ENCODE measurements around the gene PFKFB3. TPM values are rescaled to one million over a fixed set of nuclear protein-coding genes. Genes with fewer than 3 reads are reported as not detected.

Gene PFKFB3
- total and polyA plus RNA-seq, 2 of the 13 experiments (the other 11 are each of a cell fraction or from before 2014, with no cell fraction given), result 1.2 to 13.3 TPM

- TF ChIP-seq ZBTB46 (CRISPR knock-in tag; IDR thresholded peaks at IDR 0.05; ENCODE audit: borderline replicate concordance) (no peak), ZNF441 (CRISPR knock-in tag; IDR thresholded peaks at IDR 0.05; ENCODE audit: borderline replicate concordance) (no peak), HNRNPUL1 (IDR thresholded peaks at IDR 0.05; ENCODE audit: low read depth, low read length) (no peak), FLYWCH1 (CRISPR knock-in tag; IDR thresholded peaks at IDR 0.05) (no peak), RBFOX2 (IDR thresholded peaks at IDR 0.05; ENCODE audit: low read depth, low read length) (no peak), HNF4A (CRISPR knock-in tag; IDR thresholded peaks at IDR 0.05) (no peak), NFE2L2 (IDR thresholded peaks at IDR 0.05; ENCODE audit: low read length) (no peak), RXRB (CRISPR knock-in tag; IDR thresholded peaks at IDR 0.05; ENCODE audit: borderline replicate concordance) (peak; percentile 69), ZBTB49 (CRISPR knock-in tag; IDR thresholded peaks at IDR 0.05; ENCODE audit: borderline replicate concordance) (no peak), ELF4 (CRISPR knock-in tag; IDR thresholded peaks at IDR 0.05; ENCODE audit: borderline replicate concordance) (no peak), ZNF839 (CRISPR knock-in tag; IDR thresholded peaks at IDR 0.05; ENCODE audit: borderline replicate concordance) (no peak), RARA (CRISPR knock-in tag; IDR thresholded peaks at IDR 0.05) (peak; percentile 95)
- TF ChIP-seq, protein P1, sequence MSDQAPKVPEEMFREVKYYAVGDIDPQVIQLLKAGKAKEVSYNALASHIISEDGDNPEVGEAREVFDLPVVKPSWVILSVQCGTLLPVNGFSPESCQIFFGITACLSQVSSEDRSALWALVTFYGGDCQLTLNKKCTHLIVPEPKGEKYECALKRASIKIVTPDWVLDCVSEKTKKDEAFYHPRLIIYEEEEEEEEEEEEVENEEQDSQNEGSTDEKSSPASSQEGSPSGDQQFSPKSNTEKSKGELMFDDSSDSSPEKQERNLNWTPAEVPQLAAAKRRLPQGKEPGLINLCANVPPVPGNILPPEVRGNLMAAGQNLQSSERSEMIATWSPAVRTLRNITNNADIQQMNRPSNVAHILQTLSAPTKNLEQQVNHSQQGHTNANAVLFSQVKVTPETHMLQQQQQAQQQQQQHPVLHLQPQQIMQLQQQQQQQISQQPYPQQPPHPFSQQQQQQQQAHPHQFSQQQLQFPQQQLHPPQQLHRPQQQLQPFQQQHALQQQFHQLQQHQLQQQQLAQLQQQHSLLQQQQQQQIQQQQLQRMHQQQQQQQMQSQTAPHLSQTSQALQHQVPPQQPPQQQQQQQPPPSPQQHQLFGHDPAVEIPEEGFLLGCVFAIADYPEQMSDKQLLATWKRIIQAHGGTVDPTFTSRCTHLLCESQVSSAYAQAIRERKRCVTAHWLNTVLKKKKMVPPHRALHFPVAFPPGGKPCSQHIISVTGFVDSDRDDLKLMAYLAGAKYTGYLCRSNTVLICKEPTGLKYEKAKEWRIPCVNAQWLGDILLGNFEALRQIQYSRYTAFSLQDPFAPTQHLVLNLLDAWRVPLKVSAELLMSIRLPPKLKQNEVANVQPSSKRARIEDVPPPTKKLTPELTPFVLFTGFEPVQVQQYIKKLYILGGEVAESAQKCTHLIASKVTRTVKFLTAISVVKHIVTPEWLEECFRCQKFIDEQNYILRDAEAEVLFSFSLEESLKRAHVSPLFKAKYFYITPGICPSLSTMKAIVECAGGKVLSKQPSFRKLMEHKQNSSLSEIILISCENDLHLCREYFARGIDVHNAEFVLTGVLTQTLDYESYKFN (CRISPR knock-in tag; conservative IDR thresholded peaks at IDR 0.05), result peak; percentile 42
- TF ChIP-seq, protein P2, sequence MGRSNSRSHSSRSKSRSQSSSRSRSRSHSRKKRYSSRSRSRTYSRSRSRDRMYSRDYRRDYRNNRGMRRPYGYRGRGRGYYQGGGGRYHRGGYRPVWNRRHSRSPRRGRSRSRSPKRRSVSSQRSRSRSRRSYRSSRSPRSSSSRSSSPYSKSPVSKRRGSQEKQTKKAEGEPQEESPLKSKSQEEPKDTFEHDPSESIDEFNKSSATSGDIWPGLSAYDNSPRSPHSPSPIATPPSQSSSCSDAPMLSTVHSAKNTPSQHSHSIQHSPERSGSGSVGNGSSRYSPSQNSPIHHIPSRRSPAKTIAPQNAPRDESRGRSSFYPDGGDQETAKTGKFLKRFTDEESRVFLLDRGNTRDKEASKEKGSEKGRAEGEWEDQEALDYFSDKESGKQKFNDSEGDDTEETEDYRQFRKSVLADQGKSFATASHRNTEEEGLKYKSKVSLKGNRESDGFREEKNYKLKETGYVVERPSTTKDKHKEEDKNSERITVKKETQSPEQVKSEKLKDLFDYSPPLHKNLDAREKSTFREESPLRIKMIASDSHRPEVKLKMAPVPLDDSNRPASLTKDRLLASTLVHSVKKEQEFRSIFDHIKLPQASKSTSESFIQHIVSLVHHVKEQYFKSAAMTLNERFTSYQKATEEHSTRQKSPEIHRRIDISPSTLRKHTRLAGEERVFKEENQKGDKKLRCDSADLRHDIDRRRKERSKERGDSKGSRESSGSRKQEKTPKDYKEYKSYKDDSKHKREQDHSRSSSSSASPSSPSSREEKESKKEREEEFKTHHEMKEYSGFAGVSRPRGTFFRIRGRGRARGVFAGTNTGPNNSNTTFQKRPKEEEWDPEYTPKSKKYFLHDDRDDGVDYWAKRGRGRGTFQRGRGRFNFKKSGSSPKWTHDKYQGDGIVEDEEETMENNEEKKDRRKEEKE (IDR thresholded peaks at IDR 0.05), result no peak
- TF ChIP-seq, protein P3, sequence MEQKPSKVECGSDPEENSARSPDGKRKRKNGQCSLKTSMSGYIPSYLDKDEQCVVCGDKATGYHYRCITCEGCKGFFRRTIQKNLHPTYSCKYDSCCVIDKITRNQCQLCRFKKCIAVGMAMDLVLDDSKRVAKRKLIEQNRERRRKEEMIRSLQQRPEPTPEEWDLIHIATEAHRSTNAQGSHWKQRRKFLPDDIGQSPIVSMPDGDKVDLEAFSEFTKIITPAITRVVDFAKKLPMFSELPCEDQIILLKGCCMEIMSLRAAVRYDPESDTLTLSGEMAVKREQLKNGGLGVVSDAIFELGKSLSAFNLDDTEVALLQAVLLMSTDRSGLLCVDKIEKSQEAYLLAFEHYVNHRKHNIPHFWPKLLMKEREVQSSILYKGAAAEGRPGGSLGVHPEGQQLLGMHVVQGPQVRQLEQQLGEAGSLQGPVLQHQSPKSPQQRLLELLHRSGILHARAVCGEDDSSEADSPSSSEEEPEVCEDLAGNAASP (CRISPR knock-in tag; IDR thresholded peaks at IDR 0.05; ENCODE audit: borderline replicate concordance), result peak; percentile 76; the same call in 1 of the 2 replicates
- TF ChIP-seq, protein P4, sequence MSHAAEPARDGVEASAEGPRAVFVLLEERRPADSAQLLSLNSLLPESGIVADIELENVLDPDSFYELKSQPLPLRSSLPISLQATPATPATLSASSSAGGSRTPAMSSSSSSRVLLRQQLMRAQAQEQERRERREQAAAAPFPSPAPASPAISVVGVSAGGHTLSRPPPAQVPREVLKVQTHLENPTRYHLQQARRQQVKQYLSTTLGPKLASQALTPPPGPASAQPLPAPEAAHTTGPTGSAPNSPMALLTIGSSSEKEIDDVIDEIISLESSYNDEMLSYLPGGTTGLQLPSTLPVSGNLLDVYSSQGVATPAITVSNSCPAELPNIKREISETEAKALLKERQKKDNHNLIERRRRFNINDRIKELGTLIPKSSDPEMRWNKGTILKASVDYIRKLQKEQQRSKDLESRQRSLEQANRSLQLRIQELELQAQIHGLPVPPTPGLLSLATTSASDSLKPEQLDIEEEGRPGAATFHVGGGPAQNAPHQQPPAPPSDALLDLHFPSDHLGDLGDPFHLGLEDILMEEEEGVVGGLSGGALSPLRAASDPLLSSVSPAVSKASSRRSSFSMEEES (CRISPR knock-in tag; IDR thresholded peaks at IDR 0.05), result 0 out of 2 replicates have a peak, but pooled peaks have one; percentile 33
Observed at GRCh38 chr10:6299234-6299633, 96.5 kb downstream of the PFKFB3 start (continued).
